Urinary bladder (tissue), 4 donors: ENCODE results near the gene OR2AT4. TPM values are rescaled to one million over a fixed set of nuclear protein-coding genes. Genes with fewer than 3 reads are reported as not detected.
"Not testable (repeated sequence)": the region's sequence is repeated elsewhere in the genome, so short reads cannot be mapped to it uniquely, and the experiment has no call there.

Experiments used
- DNase-seq: peaks from one replicate; pipeline ENCODE4 v3.0.0-alpha.2; 2015; ENCODE audit errors: extremely low spot score
- H3K27ac ChIP-seq: one replicate; pipeline ENCODE4 v1.5.1; 2013; ENCODE audit warnings: low read depth, mild to moderate bottlenecking, moderate library complexity
- H3K36me3 ChIP-seq: one replicate; pipeline ENCODE4 v1.6.1; 2013; ENCODE audit warnings: mild to moderate bottlenecking, moderate library complexity; ENCODE audit not compliant: insufficient read depth
- H3K4me1 ChIP-seq: one replicate; pipeline ENCODE4 v1.6.1; 2013; ENCODE audit warnings: mild to moderate bottlenecking, moderate library complexity; ENCODE audit not compliant: insufficient read depth
- H3K4me3 ChIP-seq: one replicate; pipeline ENCODE4 v1.5.1; 2013; ENCODE audit warnings: low read depth, low read length
- WGBS: extraction: QIAGEN DNeasy Blood & Tissue Kit; methylation state at CpG from one replicate; pipeline ENCODE4 v1.1.7; 2013; 5-methylcytosine and 5-hydroxymethylcytosine counted together
- polyA plus RNA-seq: library from polyadenylated mRNA; stranded (reverse); fragments of 200-250 nt; gene quantifications from one replicate; pipeline ENCODE4 v1.2.3, GENCODE V29; 2013
- total RNA-seq: library from RNA; depleted of rRNA; stranded (reverse); fragments of >200 nt; gene quantifications from one replicate; pipeline ENCODE4 v1.2.3, GENCODE V29; 2014
- donor health status: healthy with polysubstance abuse.
- donor health status: healthy.

OR2AT4 gene
- total and polyA plus RNA-seq, 2 donors: 0.05 TPM; not detected in 1

DNA sequence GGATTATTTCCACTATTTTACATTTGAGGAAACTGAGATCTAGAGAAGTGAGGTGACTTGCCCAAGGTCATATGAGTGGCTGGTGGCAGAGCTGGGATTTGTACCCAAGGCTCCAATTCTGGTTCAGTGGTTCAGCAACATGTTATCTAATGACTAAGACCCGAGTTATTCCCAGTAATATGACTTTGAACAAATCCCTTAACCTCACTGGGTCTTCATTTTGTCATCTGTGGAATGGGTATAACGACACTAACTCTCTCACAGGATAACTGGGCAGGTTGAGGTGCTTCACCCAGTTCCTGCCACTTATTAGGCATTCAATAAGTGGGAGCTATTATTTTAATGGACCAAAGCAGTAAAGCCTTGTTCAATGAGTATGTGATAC lies 489 bp upstream of the OR2AT4 start:
- H3K36me3 ChIP-seq: no peaks in the 10 kb centered on the region
- 63% methylated on average over 2 of the region's 2 CpGs for WGBS
- no peaks in the 10 kb centered on the region for H3K4me1 ChIP-seq
- no peak overlapping the region for H3K4me3 ChIP-seq
- no peak overlapping the region for H3K27ac ChIP-seq
- DNase-seq: no peak

DNA sequence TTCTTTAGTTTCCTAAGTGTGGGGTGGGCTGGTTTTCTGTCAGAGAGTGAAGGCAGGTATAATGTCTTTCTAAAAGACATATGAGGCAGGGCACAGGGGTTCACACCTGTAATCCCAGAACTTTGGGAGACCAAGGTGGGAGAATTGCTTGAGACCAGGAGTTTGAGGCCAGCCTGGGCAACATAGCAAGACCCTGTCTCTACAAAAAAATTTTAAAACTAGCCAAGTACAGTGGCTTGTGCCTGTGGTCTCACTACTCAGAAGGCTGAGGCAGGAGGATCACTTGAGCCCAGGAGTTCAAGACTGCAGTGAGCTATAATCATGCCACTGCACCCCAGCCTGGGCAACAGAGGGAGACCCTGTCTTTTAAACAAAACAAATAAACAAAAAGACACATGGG lies 2.3 kb downstream of the OR2AT4 start:
- not testable (repeated sequence) for H3K36me3 ChIP-seq, DNase-seq, H3K4me1 ChIP-seq, H3K27ac ChIP-seq, H3K4me3 ChIP-seq

DNA sequence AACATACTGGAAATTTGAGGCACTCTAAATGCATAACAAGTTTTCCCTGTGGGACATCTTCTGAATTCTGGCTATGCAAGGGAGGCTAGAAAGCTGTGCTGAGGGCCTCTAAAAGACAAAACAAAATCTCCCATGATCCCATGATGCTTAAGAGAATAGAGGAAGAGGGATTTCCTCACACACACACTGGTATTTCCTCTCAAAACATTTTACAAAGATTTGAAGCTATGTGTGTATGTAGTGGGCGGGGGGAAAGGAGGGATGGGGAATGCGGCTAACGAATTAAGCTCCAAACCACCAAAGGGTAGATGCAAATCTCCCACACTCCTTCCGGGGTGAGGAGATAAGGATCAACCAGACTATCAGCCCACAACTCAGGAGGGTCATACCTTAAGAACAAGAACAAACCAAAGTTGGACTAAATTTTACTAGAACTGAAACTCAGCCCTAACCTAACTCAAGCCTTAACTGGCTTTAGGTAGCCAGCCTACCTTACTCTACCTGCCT lies 6.0 kb downstream of the OR2AT4 start:
- no peak for DNase-seq
- H3K36me3 ChIP-seq: no peaks in the 10 kb centered on the region
- no peaks in the 10 kb centered on the region for H3K4me1 ChIP-seq
- no peak overlapping the region for H3K4me3 ChIP-seq
- H3K27ac ChIP-seq: no peak overlapping the region
- WGBS: 87% methylated on average over 4 of the region's 4 CpGs

DNA sequence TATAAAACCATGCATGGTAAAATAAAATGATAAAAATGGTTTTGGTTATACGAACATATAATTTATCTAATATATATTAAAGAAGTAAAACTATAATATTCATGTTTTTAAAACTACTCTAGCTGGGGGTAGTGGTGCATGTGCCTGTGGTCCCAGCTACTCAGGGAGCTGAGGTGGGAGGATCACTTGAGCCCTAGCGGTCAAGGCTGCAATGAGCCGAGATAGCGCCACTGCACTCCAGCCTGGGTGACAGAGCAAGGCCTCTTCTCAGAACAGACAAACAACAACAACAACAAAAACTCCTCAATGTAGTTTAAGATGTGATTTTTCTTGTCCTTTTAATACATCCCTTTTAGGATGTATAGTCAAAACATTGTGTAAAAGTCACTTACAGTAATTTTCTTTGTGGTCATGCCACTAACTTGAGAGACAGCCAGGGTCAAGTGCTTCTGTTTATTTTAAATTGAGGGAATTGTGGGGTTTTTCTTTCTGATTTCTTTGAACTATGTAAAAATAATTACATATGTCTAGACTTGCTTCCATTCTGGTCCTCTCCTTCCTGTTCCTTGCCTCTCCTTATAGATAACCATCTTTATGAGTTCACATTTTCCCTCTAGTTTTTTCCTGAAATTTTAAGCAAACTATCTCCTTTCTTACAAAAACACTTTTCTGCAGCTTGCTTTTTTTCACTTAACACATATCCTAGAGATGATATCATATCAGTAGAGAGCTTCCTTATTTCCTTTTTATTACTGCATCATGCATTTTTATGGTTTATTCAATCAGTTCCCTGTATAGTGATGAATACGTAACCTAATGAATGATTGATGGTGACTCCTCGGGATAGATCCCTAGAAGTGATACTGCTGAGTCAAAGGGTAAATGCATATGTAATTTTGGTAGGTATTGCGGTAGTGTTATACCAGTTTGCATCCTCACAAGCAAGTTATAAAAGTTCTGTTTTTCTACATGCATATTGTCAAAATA lies 9.1 kb downstream of the OR2AT4 start:
- H3K4me1 ChIP-seq: no peaks in the 10 kb centered on the region
- 67% methylated on average over 7 of the region's 7 CpGs for WGBS
- H3K27ac ChIP-seq: no peak overlapping the region
- no peak for DNase-seq
- H3K4me3 ChIP-seq: no peak overlapping the region
- no peaks in the 10 kb centered on the region for H3K36me3 ChIP-seq

DNA sequence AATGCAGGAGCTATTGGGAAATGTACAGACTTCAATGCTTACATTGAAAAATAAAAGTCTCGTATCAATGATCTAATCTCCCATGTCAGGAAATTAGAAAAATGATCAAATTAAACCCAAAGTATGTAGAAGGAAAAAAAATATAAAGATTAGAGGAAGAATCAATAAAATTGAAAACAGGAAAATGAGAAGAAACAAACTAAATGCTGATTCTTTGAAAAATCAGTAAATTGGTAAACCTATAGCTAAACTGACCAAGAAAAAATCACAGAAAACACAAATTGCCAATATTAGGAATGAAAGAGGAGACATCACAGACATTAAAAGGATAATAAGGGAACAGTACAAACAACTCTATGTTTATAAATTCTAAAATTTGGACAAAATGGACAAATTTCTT lies 11.8 kb downstream of the OR2AT4 start:
- H3K4me3 ChIP-seq: no peak overlapping the region
- DNase-seq: no peak
- no peaks in the 10 kb centered on the region for H3K36me3 ChIP-seq
- H3K4me1 ChIP-seq: no peaks in the 10 kb centered on the region
- H3K27ac ChIP-seq: no peak overlapping the region
- 75% methylated on average over 1 of the region's 1 CpG for WGBS

DNA sequence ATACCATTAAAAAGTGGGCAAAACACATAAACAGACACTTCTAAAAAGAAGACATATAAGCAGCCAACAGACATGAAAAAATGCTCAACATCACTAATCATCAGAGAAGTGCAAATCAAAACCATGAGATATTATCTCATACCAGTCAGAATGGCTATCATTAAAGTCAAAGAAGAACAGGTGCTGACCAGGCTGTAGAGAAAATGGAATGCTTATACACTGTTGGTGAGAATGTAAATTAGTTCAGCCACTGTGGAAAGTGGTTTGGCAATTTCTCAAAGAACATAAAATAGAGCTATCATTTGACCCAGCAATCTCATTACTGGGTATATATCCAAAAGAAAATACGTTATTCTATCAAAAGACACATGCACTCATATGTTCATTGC lies 13.5 kb downstream of the OR2AT4 start:
- WGBS: 51% methylated on average over 1 of the region's 1 CpG
- no peak overlapping the region for H3K27ac ChIP-seq
- H3K4me3 ChIP-seq: no peak overlapping the region
- no peaks in the 10 kb centered on the region for H3K4me1 ChIP-seq
- no peaks in the 10 kb centered on the region for H3K36me3 ChIP-seq
- no peak for DNase-seq

DNA sequence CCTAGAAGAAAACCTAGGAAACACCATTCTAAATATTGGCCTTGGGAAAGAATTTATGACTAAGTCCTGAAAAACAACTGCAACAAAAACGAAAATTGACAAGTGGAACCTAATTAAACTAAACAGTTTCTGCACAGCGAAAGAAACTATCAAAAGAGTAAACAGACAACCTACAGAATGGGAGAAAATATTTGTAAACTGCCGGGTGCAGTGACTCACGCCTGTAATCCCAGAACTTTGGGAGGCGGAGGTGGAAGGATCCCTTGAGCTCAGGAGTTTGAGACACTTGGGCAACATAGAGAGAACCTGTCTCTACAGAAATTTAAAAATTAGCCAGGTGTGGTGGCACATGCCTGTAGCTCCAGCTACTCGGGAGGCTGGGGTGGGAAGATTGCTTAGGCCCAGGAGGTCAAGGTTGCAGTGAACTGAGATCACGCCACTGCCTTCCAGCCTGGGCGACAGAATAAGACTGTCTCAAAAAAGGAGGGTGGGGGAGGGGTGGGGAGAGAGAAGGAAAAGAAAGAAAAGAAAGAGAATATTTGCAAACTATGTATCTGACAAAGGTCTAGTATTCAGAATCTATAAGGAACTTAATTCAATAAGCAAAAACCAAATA lies 14.0 kb downstream of the OR2AT4 start:
- Histone ChIP-seq H3K36me3 (no peaks in the 10 kb centered on the region), H3K4me1 (no peaks in the 10 kb centered on the region), H3K27ac (no peak overlapping the region), H3K4me3 (no peak overlapping the region)
- 73% methylated on average over 8 of the region's 8 CpGs for WGBS
- no peak for DNase-seq

DNA sequence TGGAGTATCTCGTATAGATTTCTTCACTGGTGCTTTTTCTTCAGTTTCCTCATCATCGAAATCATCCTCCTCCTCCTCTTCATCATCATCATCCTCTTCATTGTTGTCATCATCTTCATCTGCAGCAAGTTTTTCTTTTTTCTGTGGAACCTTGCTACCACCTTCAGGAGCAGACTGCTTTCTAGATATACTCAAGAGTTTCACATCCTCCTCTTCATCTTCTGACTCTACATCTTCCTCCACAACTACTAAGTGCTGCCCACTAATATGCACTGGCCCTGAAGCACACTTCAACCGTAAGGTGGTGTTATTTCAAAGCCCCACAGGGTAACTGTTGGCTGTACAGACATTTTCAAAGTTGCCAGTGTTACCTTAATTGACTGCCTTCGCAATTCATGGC lies 17.1 kb downstream of the OR2AT4 start:
- Histone ChIP-seq H3K27ac (no peak overlapping the region), H3K4me1 (no peaks in the 10 kb centered on the region), H3K4me3 (no peak overlapping the region), H3K36me3 (no peaks in the 10 kb centered on the region)
- no peak for DNase-seq
- 82% methylated on average over 4 of the region's 4 CpGs for WGBS

DNA sequence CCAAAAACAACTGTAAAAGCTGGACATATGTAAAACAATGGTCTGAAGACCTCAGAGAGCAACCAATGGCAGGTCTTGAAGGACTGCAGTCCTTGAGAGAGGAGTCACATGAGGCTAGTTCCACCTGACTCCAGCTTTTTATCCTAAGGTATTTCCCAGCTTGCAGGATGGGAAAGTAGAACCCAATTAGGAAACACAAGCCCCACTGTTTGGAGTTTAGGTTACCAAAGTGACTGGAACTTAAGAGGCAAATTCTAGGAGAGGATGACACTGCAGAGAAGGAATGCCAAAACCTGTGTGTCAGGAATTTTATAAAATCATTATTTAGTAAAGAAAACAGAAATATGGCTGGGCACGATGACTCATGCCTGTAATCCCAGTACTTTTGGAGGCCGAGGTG lies 18.4 kb downstream of the OR2AT4 start:
- no peak overlapping the region for H3K27ac ChIP-seq
- DNase-seq: no peak
- no peak overlapping the region for H3K4me3 ChIP-seq
- no peaks in the 10 kb centered on the region for H3K4me1 ChIP-seq
- WGBS: 82% methylated on average over 2 of the region's 2 CpGs
- H3K36me3 ChIP-seq: no peaks in the 10 kb centered on the region

DNA sequence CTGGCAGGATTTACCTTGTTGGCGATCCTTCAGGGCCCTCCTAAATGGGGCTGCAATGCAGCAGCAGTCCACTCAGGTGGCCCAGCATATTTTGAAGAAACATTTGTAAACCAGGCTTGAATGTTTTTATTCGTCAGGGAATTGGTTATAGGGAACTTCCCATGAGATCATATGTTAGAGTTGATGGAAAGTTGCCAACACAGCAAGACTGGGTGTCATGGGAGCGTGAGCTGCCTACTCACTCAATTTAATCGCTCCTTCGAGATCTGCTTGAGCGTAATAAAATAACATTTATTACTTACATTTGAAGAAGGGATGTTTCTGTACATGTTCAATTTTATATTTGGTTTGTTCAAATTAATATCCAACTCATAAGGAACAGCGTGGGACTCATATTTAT lies 19.4 kb downstream of the OR2AT4 start:
- DNase-seq: no peak
- H3K36me3 ChIP-seq: no peaks in the 10 kb centered on the region
- no peak overlapping the region for H3K27ac ChIP-seq
- H3K4me1 ChIP-seq: no peaks in the 10 kb centered on the region
- no peak overlapping the region for H3K4me3 ChIP-seq
- WGBS: 75% methylated on average over 7 of the region's 7 CpGs

DNA sequence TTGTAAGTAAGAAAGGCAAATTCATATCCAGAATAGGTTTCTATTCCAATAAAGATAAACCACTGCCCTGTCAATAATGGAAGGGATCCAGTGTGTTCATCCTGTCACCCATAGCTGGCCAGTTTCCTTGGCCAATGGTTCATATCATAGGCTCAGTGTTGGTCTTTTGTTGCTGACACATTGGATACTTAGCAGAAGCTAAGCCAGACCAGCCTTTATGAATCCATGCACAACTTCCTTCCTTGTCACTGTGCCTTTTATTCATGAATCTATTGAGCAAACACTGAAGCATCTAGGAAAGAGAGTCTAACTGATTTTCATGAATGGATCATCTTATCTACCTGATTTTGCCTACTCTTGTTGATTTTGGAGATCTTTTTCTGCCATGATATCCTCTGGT lies 20.0 kb downstream of the OR2AT4 start:
- no peak for DNase-seq
- H3K27ac ChIP-seq: no peak overlapping the region
- H3K4me1 ChIP-seq: no peaks in the 10 kb centered on the region
- no peak overlapping the region for H3K4me3 ChIP-seq
- no peaks in the 10 kb centered on the region for H3K36me3 ChIP-seq

DNA sequence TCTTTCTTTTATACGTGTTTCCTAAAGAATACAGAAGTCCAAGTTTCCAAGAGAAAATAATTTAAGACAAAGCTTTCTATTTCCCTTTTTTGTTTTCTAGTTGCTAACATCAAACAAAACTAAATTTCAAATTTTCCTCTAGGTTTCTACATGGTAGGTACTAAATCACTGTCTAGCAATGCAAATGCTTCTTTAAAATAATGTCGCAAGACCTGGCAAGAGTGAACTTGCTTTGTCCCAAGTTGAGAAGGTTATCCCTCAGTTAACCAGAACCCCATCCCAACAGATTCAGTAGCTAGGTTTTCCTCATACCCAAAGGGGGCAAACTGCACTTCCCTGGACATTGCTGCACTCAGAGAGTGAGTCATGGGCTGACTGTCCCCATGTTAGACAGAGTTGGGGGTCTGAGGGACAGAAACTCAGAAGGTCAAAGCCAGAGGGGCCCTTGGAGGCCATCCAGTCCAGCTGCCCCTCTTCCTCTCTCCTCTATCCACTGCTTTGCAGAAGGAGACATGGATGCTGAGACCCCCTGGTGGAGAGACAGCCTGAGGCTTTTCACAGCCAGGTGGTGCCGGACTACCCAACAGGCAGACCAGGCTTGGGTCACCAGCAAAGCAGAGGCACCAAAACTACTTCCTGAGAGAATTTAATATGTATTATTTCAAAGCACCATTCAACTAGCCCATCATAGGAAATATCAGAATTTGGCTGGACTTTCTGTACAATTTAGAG lies 23.1 kb downstream of the OR2AT4 start:
- 78% methylated on average over 3 of the region's 3 CpGs for WGBS
- Histone ChIP-seq H3K36me3 (no peaks in the 10 kb centered on the region), H3K27ac (no peak overlapping the region), H3K4me1 (no peaks in the 10 kb centered on the region), H3K4me3 (no peak overlapping the region)
- DNase-seq: no peak

DNA sequence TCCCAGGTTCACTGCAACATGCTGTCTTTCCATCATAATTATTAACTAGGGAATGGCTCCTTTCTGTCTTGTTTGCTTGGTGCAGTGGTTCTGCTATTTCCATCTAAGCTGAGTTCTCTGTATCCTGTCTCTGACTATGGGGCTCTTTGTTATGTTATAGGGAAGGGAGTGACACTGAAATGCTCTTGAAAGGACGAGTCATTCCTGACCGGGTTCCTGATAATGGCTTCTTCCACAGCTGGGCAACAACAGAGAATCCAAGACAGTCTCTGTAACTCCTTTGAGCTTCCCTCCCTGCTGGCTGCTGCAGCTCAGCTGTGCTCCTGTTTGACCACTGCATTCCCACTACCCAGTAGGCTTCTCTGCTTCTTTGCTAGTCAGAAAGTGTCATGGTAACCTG lies 24.1 kb downstream of the OR2AT4 start:
- WGBS: 21% methylated on average over 2 of the region's 2 CpGs
- Histone ChIP-seq H3K27ac (no peak overlapping the region), H3K4me3 (no peak overlapping the region), H3K4me1 (no peaks in the 10 kb centered on the region), H3K36me3 (no peaks in the 10 kb centered on the region)
- DNase-seq: no peak

DNA sequence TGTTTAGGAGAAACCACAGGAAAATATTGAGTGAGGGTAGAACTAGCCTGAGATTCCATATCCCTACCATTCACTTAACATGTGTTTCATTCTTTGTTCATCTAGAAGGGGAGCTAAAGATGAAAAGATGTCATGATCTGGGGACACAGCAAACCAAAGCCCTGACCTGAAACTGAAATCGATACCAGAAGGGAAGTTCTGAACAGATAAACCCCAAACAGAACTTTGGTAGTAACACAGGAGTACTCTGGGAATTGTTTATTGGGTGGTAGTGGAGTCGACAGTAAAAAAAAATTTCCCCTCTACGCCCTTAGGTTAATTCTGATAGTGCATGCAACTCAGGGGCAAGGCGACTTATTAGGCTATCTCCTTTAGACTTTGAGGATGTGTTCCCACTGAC lies 27.2 kb downstream of the OR2AT4 start:
- no peak overlapping the region for H3K27ac ChIP-seq
- no peak for DNase-seq
- 46% methylated on average over 4 of the region's 4 CpGs for WGBS

More for the DNA sequence above, 27.2 kb downstream of the OR2AT4 start:
- no peaks in the 10 kb centered on the region for H3K4me1 ChIP-seq
- no peaks in the 10 kb centered on the region for H3K36me3 ChIP-seq
- no peak overlapping the region for H3K4me3 ChIP-seq
